GM19467 (cell line): Measurements from ENCODE around the gene NLRP13.

Experiments used
- ATAC-seq: cut with Tn5 transposase; IDR thresholded peaks from one replicate; pipeline ENCODE4 v1.9.1; 2021; ENCODE audit warnings: mild to moderate bottlenecking, moderate library complexity; ENCODE audit not compliant: unreplicated experiment

Gene NLRP13

GRCh38 chr19:55907286-55907685 is 24.9 kb downstream of the NLRP13 start:
- no peak for ATAC-seq

DNA sequence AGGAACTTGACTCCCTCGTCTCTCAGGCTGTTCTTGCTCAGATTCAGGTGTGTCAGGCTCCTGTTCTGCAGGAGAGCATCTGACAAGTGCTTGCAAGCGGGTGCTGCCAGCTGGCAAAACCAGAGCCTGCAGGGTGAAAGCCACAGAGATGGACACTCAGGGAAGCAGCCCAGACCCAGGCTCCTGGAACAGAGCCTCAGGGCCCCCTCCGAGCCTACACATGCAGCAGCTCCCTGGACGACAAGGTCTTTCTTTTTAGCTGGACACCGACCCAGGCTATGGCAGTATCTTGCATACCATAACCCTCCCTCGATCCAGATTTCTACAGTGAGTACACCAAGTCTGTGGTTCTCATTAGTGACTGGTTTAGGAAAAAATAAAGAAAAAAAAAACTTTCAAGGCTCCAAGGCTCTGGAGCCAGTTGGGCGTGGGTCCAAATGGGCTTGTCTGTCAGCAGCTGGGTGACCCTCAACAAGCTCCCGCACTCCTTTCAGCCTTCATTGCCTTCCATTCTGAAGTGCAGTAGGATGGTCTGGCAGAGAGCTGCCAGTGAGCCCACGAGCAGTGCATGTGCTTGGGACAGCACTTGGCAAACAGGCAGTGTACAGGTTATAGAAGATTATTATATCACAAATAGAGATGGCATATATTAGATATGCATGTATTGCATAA is 29.9 kb downstream of the NLRP13 start:
- no peak for ATAC-seq

DNA sequence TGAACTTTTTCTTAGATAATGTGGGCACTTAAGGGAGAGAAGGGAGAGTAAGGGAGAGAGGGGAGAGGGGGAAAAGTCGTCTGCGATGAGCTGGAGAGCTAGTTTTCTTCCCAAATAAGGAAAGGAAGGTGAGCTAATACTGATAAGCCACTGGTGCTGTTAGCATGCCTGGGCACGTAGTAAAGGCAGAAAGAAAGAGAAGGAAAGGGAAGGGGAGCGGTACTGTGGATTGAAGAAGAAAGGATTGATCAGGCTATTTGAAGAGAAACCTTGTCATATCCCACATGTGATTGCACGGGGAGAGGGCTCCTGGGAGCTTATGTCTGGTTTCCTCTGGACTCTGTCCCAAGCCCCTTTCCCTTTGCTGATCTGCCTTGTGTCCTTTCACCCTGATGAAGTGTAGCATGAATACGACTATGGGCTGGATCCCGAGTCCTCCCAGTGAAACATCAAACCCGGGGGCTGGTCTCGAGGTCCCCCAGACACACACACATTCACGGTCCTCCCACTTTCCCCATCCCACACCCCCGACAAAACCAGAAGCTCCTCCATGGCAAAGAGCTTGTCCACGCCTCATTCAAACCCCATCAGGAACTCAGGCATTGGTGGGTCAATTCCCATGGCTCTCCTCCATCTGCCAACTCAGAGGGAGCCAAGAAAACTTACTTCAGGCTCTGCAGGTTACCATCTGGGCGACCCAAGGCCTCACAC is 30.6 kb downstream of the NLRP13 start:
- no peak for ATAC-seq

GRCh38 chr19:55898911-55899310 is 33.2 kb downstream of the NLRP13 start:
- no peak for ATAC-seq

DNA sequence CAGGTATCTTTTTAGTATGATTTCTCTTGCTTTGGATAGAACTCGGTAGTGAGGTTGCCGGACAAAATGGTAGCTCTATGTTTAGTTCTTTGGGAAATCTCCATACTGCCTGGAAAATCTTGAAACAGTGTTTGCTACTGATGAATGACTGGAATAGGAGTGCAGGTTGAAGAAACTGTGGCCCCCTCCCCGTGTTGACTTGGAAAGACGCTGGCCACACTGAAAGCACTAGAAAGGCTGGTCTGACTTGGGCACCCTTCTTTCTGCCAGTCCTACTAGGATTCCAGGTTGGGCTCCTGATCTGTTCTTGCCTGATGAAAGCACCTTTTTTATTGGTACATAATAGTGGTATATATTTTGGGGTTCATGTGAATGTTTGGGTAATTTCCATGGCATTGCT is 49.5 kb downstream of the NLRP13 start:
- no peak for ATAC-seq

- ATAC-seq = no peak
Observed at GRCh38 chr19:55877211-55877610, 54.9 kb downstream of the NLRP13 start.

DNA sequence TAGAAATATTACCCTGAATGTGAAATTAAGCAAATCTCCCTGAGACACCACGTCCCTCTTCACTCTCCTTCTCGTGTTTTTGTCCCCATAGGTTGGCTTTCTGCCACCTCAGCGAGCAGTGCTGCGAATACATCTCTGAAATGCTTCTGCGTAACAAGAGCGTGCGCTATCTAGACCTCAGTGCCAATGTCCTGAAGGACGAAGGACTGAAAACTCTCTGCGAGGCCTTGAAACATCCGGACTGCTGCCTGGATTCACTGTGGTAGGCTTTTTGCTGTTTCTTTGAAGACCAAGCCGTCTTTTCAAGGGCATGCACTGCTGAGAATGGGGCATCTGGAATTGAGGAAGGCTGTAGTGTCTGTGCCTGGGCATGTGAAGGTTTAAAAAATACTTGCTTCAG is 61.4 kb downstream of the NLRP13 start:
- ATAC-seq = no peak

DNA sequence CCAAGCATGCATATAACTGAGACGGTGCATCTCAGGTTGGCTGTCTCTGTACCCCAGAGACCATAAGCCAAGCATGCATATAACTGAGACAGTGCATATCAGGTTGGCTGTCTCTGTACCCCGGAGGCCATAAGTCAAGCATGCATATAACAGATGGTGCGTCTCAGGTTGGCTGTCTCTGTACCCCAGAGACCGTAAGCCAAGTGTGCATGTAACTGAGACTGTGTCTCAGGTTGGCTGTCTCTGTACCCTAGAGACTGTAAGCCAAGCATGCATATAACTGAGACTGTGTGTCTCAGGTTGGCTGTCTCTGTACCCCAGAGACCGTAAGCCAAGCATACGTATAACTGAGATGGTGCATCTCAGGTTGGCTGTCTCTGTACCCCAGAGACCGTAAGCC is 65.0 kb downstream of the NLRP13 start:
- no peak for ATAC-seq

DNA sequence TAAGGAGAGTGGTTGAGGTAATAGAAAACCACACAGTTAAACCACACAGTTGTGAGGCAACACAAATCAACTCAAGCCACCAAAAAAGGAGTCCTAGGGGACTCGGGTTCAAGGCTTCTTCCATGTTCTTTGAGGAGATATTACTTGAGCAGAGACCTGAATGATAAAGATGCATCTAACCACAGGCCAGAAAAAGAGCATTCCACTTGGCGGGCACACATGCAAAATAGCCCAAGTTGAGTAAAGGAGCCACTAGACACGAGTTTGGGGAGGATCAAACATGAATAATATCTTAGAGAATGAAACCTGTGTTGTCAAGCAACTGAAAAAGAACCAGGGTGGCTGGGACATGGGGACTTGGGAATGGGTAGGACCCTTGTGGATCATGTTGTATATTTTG is 65.6 kb downstream of the NLRP13 start:
- ATAC-seq = no peak

DNA sequence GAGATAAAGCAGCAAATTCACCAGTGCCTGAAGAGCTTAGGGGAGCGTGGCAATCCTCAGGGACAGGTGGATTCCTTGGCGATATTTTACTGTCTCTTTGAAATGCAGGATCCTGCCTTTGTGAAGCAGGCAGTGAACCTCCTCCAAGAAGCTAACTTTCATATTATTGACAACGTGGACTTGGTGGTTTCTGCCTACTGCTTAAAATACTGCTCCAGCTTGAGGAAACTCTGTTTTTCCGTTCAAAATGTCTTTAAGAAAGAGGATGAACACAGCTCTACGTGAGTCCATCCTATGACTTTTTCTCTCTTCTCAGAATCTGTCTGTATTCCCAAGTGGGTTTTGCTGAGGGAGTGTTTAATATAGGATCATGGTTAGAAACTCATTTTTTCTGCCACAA is 73.2 kb downstream of the NLRP13 start:
- ATAC-seq = no peak

GRCh38 chr19:55858401-55858800 is 73.7 kb downstream of the NLRP13 start:
- ATAC-seq = no peak

GRCh38 chr19:55857974-55858373 is 74.2 kb downstream of the NLRP13 start:
- ATAC-seq = no peak

- no peak for ATAC-seq
Observed at GRCh38 chr19:55857149-55857548, 75.0 kb downstream of the NLRP13 start.

GRCh38 chr19:55855160-55855559 is 77.0 kb downstream of the NLRP13 start:
- ATAC-seq = no peak
